HG03469 (cell line): ENCODE measurements around the gene MECP2.

Experiments
- ATAC-seq: cut with Tn5 transposase; IDR thresholded peaks from one replicate; pipeline ENCODE4 v1.9.1; 2021; ENCODE audit warnings: mild to moderate bottlenecking, moderate library complexity, moderate number of reproducible peaks; ENCODE audit not compliant: unreplicated experiment

MECP2 gene

GRCh38 chrX:154116426-154117211 lies 19.1 kb upstream of the MECP2 start:
- ATAC-seq, result no peak

GRCh38 chrX:154115750-154116149 lies 18.2 kb upstream of the MECP2 start:
- no peak for ATAC-seq

- ATAC-seq, result no peak
Observed at GRCh38 chrX:154115071-154115470, 17.6 kb upstream of the MECP2 start.

- no peak for ATAC-seq
Observed at GRCh38 chrX:154114652-154115051, 17.1 kb upstream of the MECP2 start.

GRCh38 chrX:154113729-154114128 lies 16.2 kb upstream of the MECP2 start:
- ATAC-seq, result no peak

GRCh38 chrX:154098551-154098950 lies 1.0 kb upstream of the MECP2 start:
- no peak for ATAC-seq

GRCh38 chrX:154097003-154097588 lies 421 bp downstream of the MECP2 start:
- ATAC-seq, result peak; percentile 20

- no peak for ATAC-seq
Observed at GRCh38 chrX:154096140-154097002, 1.1 kb downstream of the MECP2 start.

GRCh38 chrX:154094833-154095232 lies 2.7 kb downstream of the MECP2 start:
- no peak for ATAC-seq

- ATAC-seq, result no peak
Observed at GRCh38 chrX:154093965-154094364, 3.6 kb downstream of the MECP2 start.

GRCh38 chrX:154092371-154092770 lies 5.1 kb downstream of the MECP2 start:
- no peak for ATAC-seq

- no peak for ATAC-seq
Observed at GRCh38 chrX:154091678-154092077, 5.8 kb downstream of the MECP2 start.

GRCh38 chrX:154090731-154091130 lies 6.8 kb downstream of the MECP2 start:
- no peak for ATAC-seq

GRCh38 chrX:154084449-154085300 lies 12.8 kb downstream of the MECP2 start:
- ATAC-seq, result no peak

- no peak for ATAC-seq
Observed at GRCh38 chrX:154083126-154083517, 14.4 kb downstream of the MECP2 start.

GRCh38 chrX:154082396-154083125 lies 15.0 kb downstream of the MECP2 start:
- no peak for ATAC-seq

- no peak for ATAC-seq
Observed at GRCh38 chrX:154077101-154077500, 20.4 kb downstream of the MECP2 start.

- ATAC-seq, result no peak
Observed at GRCh38 chrX:154074199-154074598, 23.3 kb downstream of the MECP2 start.

GRCh38 chrX:154072192-154072591 lies 25.3 kb downstream of the MECP2 start:
- ATAC-seq, result no peak

- no peak for ATAC-seq
Observed at GRCh38 chrX:154068560-154068959, 29.0 kb downstream of the MECP2 start.
